ELR (cell line): ENCODE data around the gene LRP10.
"Not testable (repeated sequence)": the region's sequence is repeated elsewhere in the genome, so short reads cannot be mapped to it uniquely, and the experiment has no call there.

Experiments used
- DNase-seq: peaks from one replicate; pipeline ENCODE4 v3.0.0-alpha.2; 2015; ENCODE audit warnings: low read depth

The LRP10 gene, protein sequence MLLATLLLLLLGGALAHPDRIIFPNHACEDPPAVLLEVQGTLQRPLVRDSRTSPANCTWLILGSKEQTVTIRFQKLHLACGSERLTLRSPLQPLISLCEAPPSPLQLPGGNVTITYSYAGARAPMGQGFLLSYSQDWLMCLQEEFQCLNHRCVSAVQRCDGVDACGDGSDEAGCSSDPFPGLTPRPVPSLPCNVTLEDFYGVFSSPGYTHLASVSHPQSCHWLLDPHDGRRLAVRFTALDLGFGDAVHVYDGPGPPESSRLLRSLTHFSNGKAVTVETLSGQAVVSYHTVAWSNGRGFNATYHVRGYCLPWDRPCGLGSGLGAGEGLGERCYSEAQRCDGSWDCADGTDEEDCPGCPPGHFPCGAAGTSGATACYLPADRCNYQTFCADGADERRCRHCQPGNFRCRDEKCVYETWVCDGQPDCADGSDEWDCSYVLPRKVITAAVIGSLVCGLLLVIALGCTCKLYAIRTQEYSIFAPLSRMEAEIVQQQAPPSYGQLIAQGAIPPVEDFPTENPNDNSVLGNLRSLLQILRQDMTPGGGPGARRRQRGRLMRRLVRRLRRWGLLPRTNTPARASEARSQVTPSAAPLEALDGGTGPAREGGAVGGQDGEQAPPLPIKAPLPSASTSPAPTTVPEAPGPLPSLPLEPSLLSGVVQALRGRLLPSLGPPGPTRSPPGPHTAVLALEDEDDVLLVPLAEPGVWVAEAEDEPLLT

DNA sequence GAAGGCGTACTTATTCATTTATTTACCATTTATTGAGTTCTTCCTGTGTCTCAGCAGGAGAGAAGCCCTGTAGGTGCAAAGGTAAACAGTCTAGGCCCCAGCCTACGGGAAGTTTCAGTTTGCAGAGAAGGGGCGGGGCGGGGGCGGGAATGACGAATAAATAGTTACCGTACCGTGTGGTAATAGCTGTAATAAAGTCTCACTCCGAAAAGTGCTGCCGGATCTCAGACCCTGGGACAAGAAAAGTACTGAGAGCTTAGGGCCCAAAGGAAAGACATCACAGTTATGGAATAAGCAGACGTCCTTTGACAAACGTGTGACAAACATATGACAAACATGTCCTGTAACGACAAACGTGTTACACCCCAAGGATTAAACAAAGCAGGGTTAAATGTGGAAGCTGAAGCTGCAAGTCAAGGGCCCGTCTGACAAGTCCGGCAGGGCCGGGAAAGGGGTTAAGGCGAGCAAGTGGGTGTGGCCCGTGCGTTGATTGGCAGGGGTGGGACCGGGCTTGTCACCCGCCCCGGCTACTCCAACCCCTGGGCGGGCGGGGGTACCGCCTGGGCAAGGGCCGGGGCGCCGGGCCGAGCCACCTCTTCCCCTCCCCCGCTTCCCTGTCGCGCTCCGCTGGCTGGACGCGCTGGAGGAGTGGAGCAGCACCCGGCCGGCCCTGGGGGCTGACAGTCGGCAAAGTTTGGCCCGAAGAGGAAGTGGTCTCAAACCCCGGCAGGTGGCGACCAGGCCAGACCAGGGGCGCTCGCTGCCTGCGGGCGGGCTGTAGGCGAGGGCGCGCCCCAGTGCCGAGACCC, at the start of gene LRP10:
LRP10 (plus strand) TSS at position 517 of the 809 bp plus-strand sequence. CDS start 564 bp downstream, outside the sequence.
- DNase-seq: peak; percentile 87

DNA sequence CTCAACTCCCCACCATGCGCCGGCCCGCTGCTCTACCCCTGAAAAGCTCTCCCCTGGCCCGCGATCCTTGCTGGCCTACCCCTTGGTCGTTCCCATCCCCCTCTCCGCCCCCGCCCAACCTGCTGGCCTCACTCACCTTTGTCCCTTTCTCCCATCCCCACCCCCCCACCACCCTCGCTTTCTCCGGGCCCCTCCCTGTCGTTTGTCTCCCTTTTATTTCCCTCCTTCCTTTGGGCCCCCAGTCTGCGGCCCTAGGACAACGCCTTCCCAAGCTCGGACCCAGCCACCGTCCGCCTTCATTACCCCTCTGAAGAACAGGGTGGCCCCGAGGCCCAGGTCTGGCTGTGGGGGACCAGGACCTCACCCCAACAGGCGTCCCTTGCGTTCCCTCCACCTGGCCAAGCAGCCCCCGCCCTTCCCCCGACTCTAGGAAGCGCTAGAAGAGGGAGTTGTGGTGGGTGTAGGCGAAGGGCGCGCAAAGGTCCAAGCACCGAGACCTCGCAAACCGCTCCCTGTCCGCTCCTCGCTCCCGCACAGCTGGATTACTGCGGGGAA, 49.4 kb upstream of the LRP10 start:
- no peak for DNase-seq

DNA sequence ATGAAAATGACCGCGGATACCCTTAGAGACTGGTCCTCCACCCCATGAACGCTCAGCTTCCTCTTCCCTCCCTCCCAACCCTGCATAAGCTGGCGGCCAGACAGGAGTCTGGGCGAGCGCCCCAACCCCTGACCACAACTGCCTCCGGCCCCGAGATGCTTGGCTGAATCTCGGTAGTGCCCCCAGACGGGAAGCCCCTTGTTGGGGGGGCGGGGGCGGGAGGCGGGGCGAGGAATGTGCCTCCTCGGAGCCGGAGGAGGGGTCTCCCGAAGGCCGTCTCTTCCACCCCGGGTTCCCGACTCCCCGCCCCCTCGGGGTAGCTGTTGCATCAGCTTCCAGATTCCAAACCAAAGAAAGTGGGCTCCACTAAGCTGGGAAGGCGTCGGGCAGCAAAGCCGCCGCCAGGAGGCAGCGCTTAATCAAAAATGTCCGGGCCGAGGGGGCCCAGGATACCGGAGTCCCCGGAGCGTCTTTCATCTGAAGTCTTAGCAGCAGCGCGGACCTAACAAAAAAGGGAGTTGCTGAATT, 48.9 kb upstream of the LRP10 start:
- peak; percentile 90 for DNase-seq

DNA sequence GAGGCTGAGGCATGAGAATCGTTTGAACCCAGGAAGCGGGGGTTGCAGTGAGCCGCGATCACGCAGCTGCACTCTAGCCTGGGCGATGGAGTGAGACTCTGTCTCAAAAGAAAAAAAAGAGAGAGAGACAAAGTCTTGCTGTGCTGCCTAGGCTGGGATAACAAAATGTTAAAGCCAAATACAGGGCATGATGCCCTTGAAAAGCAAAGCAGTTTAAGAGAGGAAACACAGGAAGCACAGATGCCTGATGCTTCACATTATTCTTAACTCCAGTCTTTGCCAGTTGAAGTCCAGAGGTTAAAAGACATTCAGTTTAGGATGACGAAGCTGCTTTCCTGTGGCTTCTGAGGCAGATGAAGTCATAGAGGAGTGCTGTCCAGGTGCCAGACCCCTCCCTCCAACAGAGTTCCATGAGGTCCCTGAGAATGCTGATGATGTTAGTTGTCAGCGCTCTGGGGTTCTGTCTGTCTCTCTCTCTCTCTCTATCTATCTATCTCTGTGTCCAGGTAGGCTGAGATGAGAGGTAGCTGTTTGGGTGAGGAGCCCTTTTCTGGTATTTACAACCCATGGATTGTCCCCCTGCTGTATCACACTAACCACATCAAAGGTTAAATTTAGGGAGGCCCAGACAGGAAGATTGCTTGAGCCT, 46.7 kb upstream of the LRP10 start:
- peak; percentile 96 for DNase-seq

DNA sequence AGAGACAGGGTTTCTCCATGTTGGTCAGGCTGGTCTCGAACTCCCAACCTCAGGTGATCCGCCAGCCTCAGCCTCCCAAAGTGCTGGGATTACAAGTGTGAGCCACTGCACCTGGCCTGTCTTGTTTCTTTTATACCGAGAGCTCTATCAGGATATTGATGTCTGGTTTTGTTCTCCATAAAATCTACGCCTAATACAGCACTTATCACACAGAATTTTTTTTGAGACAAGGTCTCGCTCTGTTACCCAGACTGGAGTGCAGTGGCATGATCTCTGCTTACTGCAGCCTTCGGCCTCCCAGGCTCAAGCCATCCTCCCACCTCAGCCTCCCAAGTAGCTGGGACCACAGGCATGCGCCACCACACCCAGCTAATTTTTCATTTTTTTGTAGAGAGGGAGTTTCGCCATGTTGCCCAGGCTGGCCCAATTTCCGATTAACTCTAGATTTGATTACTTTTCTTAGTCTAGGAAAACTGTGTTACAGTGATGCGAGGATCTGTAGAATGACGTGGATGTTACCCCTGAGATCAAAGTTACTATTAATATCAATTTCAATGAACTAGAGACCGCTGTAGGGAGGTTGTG, 42.4 kb upstream of the LRP10 start:
- DNase-seq: not testable (repeated sequence)

DNA sequence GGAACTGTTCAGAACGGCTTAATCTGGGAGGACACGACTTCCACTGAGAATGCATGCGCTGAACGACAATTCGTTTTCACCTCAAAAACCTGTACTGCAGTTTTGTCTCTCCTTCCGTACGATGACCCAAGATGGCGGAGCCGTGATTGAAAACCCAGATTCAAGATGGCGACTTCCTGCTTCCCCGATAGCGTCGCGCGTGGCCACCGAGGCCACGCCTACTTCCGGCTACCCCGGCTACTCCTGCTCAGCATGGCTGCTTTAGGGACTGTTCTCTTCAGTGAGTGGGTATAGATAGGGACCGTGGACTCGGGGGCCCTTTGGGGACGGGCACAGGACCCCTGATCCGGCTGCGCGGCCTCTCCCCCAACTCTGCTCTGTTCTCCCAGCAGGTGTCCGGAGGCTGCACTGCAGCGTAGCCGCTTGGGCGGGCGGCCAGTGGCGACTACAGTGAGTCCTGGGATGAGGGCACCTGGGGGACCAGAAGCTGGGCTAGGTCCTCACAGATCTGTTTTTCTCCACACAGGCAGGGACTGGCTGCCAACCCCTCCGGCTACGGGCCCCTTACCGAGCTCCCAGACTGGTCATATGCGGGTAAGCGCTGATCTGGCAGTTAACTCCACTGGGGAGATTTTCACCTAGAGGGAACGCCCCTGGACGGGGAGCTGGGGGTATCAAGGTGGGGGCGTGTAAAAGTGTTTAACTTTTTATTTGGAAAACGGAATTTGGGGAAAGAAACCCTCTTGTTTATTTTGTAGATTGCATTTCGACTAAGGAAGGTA, 41.7 kb upstream of the LRP10 start, which contains the start of gene MRPL52:
MRPL52 (plus strand) TSS at position 227 of the 782 bp plus-strand sequence; CDS start at position 253, 26 bp downstream.
- peak; percentile 92 for DNase-seq

DNA sequence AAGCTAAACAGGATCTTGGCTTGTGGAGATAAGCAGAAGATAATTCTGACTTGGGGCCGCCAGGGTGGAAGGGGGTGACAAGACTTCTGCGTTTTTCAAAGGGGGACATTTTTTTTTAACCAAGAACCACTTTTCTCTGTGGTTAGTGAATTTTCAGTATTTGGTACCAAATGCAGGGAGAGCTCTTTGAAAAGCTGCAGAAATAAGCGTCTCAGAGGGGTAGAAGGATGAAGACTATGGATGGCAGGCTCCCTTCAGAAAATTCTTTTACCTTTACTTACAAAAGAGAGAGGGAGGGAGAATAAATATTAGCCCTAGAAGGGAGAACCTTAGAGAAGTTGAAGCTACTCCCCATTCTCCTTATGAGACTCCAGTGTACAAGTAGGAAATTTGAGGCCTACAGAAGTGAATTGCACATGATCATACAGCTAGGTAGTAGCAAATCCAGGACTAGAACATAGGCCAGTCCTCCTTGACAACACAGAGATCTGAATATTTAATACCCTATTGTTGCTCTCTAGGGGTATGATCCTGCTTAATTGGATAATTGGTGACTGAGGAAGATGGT, 41.0 kb upstream of the LRP10 start:
- DNase-seq: no peak

DNA sequence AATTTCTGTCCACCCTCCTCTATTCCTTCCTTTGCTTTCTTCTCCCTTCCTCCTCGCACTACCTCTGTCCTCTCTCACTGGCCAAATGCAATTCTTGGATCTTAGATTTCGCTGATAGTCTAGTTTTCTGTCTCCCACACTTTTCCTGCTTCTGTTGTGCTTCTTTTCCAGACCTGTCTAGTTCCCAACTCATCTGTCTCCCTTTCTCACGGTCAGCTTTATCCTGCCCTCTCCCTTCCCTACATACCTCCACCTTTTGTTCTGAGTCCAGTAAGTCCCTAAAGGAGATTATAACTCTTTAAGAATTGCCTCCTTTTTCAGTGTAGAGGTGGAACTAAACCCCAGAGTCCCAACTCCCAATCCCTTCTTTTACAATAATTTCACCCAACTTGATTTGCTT, 36.0 kb upstream of the LRP10 start:
- DNase-seq: no peak

DNA sequence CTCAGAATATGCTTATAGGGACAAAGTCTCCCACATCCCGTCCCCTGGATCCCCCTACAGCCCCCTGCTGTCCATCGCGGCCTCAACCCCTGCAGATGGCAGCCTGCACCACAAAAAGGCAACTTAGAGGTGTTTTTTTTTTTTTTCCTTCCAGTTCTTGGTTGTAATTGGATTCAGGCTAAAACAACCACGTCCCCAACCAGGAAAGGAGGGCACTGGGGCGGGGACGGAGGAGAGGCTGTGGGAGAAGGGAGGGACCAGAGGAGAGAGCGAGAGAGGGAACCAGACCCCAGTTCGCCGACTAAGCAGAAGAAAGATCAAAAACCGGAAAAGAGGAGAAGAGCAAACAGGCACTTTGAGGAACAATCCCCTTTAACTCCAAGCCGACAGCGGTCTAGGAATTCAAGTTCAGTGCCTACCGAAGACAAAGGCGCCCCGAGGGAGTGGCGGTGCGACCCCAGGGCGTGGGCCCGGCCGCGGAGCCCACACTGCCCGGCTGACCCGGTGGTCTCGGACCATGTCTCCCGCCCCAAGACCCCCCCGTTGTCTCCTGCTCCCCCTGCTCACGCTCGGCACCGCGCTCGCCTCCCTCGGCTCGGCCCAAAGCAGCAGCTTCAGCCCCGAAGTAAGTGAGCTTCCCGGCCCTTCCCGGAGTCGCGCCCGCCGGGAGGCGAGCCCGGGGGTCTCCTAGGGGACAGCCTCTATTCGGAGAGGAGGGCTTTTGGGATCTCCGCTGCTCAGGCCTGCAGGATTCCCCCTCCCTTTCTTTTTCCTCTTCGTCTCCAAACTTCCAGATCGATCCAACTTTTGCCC, 35.0 kb upstream of the LRP10 start, which contains the start of gene MMP14:
MMP14 (plus strand) TSS at position 285 of the 813 bp plus-strand sequence; CDS start at position 518, 233 bp downstream.
- peak; percentile 90 for DNase-seq

DNA sequence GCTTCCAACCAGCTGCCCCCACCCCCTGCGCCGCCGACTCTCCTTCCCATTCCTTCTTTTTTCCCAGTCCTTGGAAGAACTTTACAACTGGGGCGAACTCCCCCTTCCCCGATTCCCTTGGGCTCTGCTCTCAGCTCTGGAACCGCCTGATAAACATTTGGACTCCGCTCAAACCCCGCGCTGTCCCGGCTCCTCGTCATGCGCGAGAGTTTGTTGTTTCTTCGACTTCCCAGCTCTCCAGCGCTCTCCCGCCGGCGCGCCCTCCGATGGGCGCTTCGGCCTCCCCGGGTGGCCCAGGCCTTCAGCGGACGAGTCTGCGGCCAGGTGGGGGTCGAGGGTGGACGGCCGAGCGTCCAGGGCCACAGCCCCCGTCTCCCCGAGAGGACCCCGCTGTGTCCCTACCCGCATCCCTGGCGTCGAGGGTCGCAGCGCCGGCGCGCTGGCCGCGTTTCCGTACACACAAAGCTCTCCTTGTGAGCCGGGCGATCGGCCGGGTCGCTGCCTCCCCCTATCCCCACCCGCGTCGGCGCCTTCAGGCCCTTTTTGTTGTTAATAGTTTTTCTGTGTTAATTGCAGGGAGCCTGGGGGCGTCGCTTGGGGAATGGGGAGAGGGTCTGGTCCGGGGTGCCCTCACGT, 34.3 kb upstream of the LRP10 start:
- DNase-seq: peak; percentile 60

DNA sequence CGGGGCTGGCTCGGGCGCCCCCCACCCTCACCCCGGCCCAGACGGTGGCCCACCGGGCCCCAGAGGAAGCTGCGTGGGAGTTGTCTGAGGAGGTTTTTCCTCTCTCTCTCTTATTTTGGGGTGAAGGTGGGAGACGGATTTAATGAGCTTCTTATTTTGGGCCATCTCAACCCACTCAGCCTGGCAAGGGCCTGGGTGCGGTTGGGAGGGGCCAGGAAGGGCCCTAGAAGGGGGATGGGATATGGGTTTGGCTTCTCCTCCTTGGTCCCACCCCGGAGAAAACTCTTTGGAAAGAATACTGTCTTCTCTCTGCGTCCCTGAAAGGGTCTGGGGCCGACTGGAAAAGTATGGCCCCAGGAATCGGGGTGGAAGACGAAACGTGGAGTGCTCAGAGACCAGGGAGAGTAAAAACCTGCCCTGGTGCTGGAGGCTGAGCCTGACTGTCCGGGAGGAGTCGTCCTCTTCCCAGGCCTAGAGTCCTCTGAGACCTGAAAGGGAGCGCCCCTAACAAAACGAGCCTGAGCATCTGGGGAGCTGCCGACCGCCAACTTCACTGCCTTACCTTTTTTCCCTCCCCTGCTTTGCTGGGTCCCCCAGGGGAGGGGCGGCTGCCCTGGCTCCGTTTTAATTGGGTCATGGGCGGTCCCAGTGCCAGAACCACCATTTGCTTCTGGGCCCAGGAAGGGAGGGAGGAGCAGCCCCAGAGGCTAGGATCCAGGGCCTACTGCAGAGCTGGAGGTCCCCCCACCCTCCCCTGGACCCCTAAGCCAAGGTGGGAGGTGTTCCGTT, 33.6 kb upstream of the LRP10 start:
- peak; percentile 67 for DNase-seq

DNA sequence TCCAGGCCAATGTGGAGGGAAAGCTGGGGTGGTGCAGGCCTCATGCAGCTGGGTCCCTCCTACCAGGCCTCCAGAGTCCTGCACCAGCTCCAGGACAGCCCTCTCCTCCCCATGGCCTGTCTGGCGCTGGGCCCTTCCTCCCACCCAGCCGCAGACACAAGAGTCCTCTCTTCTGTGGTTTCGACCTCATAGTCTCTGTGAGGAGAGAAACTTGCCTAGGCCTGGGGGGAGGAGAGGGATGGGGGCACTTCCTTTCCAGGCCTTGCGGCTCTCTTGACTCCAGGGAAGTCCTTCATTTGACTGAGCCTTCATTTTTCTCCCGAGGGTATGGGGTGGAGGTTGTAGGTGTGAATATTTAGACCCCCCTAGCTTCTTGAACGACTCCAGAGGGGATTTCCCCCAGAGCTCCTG, 32.9 kb upstream of the LRP10 start:
- peak; percentile 70 for DNase-seq

DNA sequence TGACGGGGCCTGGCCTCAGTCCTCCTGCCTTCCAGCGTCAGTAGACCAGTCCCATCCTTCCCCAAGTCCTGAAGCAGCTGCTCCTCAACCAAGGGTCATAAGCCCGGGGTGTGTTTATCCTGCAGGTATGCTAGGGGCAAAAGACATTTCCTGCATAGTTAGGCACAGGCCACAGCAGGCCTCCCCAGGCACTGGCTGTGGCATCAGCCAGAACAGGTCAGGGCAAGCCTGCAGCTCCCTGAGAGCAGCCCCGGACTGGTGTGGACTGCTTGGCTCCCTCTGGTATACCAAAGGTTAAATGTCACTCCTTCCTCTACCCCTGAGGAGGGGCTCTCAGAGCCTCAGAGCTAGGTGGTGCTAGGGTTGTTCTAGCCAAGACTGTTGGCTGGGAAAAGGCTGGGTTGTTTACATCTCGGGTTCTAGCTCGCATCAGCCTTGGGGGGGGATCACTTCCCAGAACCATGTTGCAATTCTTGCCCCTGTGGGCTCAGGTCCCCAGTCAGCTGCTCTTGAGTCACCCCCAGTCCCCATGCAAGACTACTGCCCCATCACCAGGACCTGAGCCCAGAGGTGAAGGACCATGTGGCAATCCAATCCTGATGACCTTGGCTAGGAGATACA, 32.3 kb upstream of the LRP10 start:
- no peak for DNase-seq

DNA sequence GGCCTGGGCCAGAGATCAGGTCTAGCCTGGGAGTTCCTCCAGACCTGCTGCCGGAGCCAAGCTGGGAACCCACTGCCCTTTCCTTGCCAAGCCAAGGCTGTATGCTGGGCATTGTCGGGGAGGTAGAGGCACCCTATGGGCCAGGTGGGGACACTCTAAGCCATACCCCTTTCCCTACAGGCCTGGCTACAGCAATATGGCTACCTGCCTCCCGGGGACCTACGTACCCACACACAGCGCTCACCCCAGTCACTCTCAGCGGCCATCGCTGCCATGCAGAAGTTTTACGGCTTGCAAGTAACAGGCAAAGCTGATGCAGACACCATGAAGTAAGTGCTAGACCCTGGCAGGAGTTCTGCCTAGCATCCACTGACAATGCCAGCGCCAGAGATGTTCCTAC, 30.2 kb upstream of the LRP10 start:
- DNase-seq: no peak

DNA sequence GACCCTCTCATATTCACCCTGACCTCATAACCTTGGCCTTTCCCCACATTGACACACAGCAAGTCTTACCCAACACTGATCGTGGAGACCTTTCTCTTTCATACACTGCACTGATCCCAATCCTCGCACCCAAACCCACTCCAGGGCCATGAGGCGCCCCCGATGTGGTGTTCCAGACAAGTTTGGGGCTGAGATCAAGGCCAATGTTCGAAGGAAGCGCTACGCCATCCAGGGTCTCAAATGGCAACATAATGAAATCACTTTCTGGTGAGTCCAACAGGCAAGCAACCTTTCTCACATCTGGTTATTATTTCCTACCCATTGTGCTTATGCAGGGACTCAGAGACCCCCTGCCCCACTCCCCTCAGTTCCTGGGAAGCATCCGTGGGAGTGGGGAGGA, 29.8 kb upstream of the LRP10 start:
- no peak for DNase-seq

DNA sequence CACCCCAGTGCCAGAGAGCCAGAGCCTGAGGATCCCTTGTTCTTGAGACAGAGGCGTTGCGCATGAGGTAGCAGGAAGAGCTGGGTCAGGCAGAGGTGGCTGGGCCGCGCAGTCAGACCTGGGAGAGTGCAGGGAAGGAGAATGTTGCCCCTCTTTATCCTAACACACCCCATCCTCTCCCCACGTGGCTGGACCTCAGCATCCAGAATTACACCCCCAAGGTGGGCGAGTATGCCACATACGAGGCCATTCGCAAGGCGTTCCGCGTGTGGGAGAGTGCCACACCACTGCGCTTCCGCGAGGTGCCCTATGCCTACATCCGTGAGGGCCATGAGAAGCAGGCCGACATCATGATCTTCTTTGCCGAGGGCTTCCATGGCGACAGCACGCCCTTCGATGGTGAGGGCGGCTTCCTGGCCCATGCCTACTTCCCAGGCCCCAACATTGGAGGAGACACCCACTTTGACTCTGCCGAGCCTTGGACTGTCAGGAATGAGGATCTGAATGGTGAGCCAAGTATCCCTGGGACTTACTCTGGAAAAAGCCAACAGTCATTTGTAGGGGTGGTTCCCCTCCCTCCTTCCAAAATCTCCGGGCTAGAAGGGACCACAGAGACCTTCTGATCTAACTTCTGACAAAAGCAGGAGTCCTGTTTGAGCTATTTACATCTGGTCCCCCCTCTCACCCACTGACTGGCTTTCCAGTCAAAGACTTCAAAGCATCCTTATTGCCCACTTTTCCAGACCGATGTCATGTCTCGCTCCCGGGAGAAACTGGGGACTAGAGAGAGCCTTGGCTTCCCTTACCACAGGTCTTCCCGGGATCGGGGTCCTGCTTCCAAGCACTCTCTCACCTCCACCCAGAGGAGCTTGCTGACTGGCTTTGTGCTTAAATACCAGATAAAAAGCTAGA, 29.1 kb upstream of the LRP10 start:
- no peak for DNase-seq
